CD4-positive, alpha-beta memory T cell (primary cell): ENCODE measurements around the gene AGAP1. TPM values are rescaled to one million over a fixed set of nuclear protein-coding genes. Genes with fewer than 3 reads are reported as not detected.

Source experiments
- CTCF ChIA-PET: fragments of 350-600 bp; sonication (Branson Sonifier 250); formaldehyde crosslinking; loops from one replicate; lab custom pipeline; 2021; ENCODE audit warnings: inconsistent platforms; ENCODE audit not compliant: partially characterized antibody; lab: Charles Lee
- POLR2A ChIA-PET: fragments of 350-600 bp; sonication (Branson Sonifier 250); formaldehyde crosslinking; loops from one replicate; lab custom pipeline; 2021; ENCODE audit not compliant: partially characterized antibody; lab: Charles Lee
- DNase-seq, 5 donors: peaks; one replicate each; pipeline versions ENCODE4 v3.0.0 to v3.0.0-alpha.2; 2020 to 2022; ENCODE audit warnings: mixed read lengths in 1 of 5
- H3K27ac ChIP-seq: one replicate; pipeline ENCODE4 v1.7.0; 2013; ENCODE audit warnings: low read depth, low read length
- H3K27me3 ChIP-seq: 2 replicates; pipeline ENCODE4 v1.7.0; 2013; ENCODE audit warnings: mild to moderate bottlenecking, low read length, moderate library complexity; ENCODE audit not compliant: insufficient read depth
- H3K36me3 ChIP-seq: 2 replicates; pipeline ENCODE4 v1.7.0; 2013; ENCODE audit warnings: mild to moderate bottlenecking, low read length, moderate library complexity; ENCODE audit not compliant: insufficient read depth
- H3K4me1 ChIP-seq: 2 replicates; pipeline ENCODE4 v1.7.0; 2013; ENCODE audit warnings: mild to moderate bottlenecking, low read length, moderate library complexity; ENCODE audit not compliant: insufficient read depth
- H3K4me3 ChIP-seq, 2 donors: one replicate each; pipeline ENCODE4 v1.7.0; 2013; ENCODE audit warnings: low read length in 2 of 2, mild to moderate bottlenecking in 1 of 2
- H3K9me3 ChIP-seq, 2 donors: one replicate each; pipeline ENCODE4 v1.7.0; 2013; ENCODE audit warnings: low read length in 2 of 2, control low read depth in 1 of 2; ENCODE audit not compliant: control insufficient read depth in 1 of 2
- H3K27ac Mint-ChIP-seq, 7 donors: one replicate each; pipeline ENCODE4 v1.8.0; 2020 to 2021; ENCODE audit warnings: mixed read lengths in 7 of 7, mild to moderate bottlenecking in 6 of 7, inconsistent platforms in 3 of 7, moderate library complexity in 3 of 7
- H3K27me3 Mint-ChIP-seq, 2 donors: one replicate each; pipeline ENCODE4 v1.8.0; 2020 to 2021; ENCODE audit warnings: mixed read lengths in 2 of 2
- H3K36me3 Mint-ChIP-seq, 2 donors: one replicate each; pipeline ENCODE4 v1.8.0; 2020 to 2021; ENCODE audit warnings: mixed read lengths in 2 of 2, inconsistent platforms in 1 of 2, mild to moderate bottlenecking in 1 of 2
- H3K4me1 Mint-ChIP-seq, 4 donors: one replicate each; pipeline ENCODE4 v1.8.0; 2020 to 2021; ENCODE audit warnings: mixed read lengths in 4 of 4, mild to moderate bottlenecking in 1 of 4
- H3K4me3 Mint-ChIP-seq, 8 donors: one replicate each; pipeline ENCODE4 v1.8.0; 2020 to 2021; ENCODE audit warnings: mixed read lengths in 8 of 8, mild to moderate bottlenecking in 7 of 8, moderate library complexity in 6 of 8, inconsistent platforms in 3 of 8
- H3K9me3 Mint-ChIP-seq, 8 donors: one replicate each; pipeline ENCODE4 v1.8.0; 2020 to 2021; ENCODE audit warnings: mixed read lengths in 8 of 8, mild to moderate bottlenecking in 5 of 8, inconsistent platforms in 3 of 8, moderate library complexity in 1 of 8
- intact Hi-C: fragments of 100-400 bp; cut with micrococcal nuclease; formaldehyde crosslinking; loops from one replicate; pipeline ENCODE4 v1.15.1; 2023
- polyA plus RNA-seq, 2 donors: library from polyadenylated mRNA; unstranded; fragments of 300-500 nt; fragmentation: Illumina TruSeq; gene quantifications; one replicate each; pipeline ENCODE4 v1.2.3, GENCODE V29; 2021
- total RNA-seq, 2 experiments: library from RNA; stranded (reverse); gene quantifications; one replicate each; pipeline ENCODE4 v1.2.3, GENCODE V29; 2021

Gene AGAP1
- total and polyA plus RNA-seq, 4 experiments from 2014 or later = 0.24 to 2.9 (median 1.9) TPM

DNA sequence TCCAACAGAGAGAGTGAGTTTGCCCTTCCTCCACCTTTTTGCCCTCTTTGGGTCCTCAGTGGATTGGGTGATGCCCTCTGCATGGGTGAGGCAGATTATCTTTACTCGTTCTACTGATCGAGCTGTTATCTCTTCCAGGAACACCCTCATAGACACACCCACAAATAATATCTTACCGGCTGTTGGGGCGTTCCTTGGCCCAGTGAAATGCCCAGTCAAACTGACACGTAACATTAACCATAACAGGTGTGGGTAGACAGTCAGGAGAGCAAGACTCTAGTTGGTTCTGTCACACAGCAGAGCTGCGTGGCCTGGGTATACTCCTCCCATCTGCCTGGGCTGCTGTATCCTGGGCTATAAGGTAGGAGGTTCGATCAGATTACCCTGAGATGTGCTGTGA, 144.1 kb downstream of the AGAP1 start:
- H3K27ac Mint-ChIP-seq = no peak overlapping the region
- no peaks in the 10 kb centered on the region for H3K36me3 Mint-ChIP-seq
- H3K4me1 Mint-ChIP-seq = peaks cover 0 to 6% (median under 1%) of the 10 kb centered on the region in 4 donors
- no peak overlapping the region for H3K4me3 ChIP-seq
- H3K27me3 ChIP-seq = no peaks in the 10 kb centered on the region
- no peaks in the 10 kb centered on the region for H3K9me3 ChIP-seq
- CTCF ChIA-PET = no interaction called here
- H3K4me1 ChIP-seq = no peaks in the 10 kb centered on the region
- peaks cover 0 to 1% (median 0%) of the 10 kb centered on the region in 8 donors for H3K9me3 Mint-ChIP-seq
- no peaks in the 10 kb centered on the region for H3K36me3 ChIP-seq
- no peak overlapping the region for H3K4me3 Mint-ChIP-seq
- POLR2A ChIA-PET = no interaction called here
- DNase-seq = no peak
- intact Hi-C loops = no loop called here
- no peak overlapping the region for H3K27ac ChIP-seq
- peaks cover 9 to 10% of the 10 kb centered on the region in 2 donors for H3K27me3 Mint-ChIP-seq

DNA sequence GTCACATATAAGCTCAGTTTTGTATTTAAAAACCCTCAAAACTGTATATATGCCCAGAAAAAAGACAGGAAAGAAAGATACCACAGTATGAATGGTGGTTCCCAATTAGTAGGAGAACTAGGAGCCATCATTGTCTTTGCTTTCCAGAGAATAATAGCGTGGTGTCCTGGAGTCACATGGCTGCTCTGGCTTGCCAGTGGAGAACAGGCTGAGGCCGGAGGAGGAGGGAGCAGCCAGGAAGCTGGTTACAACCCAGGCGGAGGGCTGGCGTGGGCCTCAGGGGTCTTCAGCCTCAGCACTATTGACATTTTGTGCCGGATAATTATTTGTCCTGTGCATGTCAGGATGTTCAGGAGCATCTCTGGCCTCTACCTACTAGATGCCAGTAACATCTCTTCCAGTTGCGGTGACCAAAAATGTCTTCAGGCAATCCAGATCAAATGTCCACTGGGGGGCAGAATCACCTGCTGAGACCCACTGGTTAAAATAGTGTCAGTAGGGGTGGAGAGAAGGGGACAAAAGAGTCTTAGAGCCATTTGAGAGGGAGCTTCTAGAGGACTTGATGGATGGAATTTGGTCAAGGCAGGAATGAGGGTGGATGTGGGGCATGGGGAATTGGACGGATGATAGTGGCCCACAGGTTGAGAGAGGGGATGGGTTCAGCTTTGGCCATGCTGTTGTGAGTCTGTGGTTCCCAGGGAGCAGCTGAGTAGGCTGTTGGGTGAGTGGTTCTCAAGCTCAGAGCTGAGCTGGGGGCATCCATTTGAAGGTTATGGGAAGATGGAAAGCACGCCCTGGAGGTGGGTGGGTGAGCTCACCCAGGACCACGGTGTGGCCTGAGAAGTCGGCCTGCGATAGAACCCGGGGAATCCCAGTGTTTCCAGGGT, 144.9 kb downstream of the AGAP1 start:
- no peak for DNase-seq
- peaks cover 0 to 6% (median under 1%) of the 10 kb centered on the region in 4 donors for H3K4me1 Mint-ChIP-seq
- ChIA-PET POLR2A (no interaction called here), CTCF (interaction anchor here (1.9 kb wide), 1 partner anchor 108 kb away, joined by 5 read pairs; no protein-coding TSS in a partner anchor)
- H3K9me3 ChIP-seq = no peaks in the 10 kb centered on the region
- intact Hi-C loops = no loop called here
- H3K36me3 Mint-ChIP-seq = no peaks in the 10 kb centered on the region
- H3K4me3 ChIP-seq = no peak overlapping the region
- no peaks in the 10 kb centered on the region for H3K36me3 ChIP-seq
- peaks cover 10% of the 10 kb centered on the region in 2 donors for H3K27me3 Mint-ChIP-seq
- H3K27ac Mint-ChIP-seq = peak overlapping the region in 4 of 7 donors; percentile 3 to 82 (median 48)
- no peaks in the 10 kb centered on the region for H3K27me3 ChIP-seq
- no peak overlapping the region for H3K4me3 Mint-ChIP-seq
- H3K27ac ChIP-seq = no peak overlapping the region
- no peaks in the 10 kb centered on the region for H3K4me1 ChIP-seq
- H3K9me3 Mint-ChIP-seq = peaks cover 0 to 1% (median 0%) of the 10 kb centered on the region in 8 donors

DNA sequence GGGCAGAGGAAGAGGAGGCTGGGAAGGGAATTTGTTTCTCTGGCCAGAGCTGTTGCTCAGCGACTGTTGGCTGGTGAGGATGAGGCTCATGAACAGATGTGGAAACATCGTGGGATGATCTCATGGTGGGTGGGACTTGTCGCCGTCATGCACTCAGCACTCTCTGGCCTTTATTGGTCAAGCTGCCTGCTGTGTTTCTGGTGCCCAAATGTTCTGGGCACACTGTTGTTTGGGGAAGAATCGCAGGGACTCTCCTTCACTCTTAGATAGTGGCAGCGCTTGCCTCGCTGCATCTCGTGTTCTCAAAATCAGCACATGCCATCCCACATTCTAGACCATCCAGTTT, 145.6 kb downstream of the AGAP1 start:
- H3K9me3 ChIP-seq = no peaks in the 10 kb centered on the region
- H3K27ac ChIP-seq = no peak overlapping the region
- H3K27me3 ChIP-seq = no peaks in the 10 kb centered on the region
- Mint-ChIP-seq H3K4me1 (peaks cover 0 to 6% (median under 1%) of the 10 kb centered on the region in 4 donors), H3K9me3 (peaks cover 0 to 1% (median 0%) of the 10 kb centered on the region in 8 donors), H3K36me3 (no peaks in the 10 kb centered on the region), H3K4me3 (no peak overlapping the region), H3K27me3 (peaks cover 10 to 16% of the 10 kb centered on the region in 2 donors), H3K27ac (peak overlapping the region in 5 of 7 donors; percentile 26 to 82 (median 49))
- no peak for DNase-seq
- H3K4me1 ChIP-seq = no peaks in the 10 kb centered on the region
- intact Hi-C loops = no loop called here
- H3K36me3 ChIP-seq = no peaks in the 10 kb centered on the region
- ChIA-PET POLR2A (no interaction called here), CTCF (interaction anchor here (1.9 kb wide), 1 partner anchor 107 kb away, joined by 5 read pairs; no protein-coding TSS in a partner anchor)
- no peak overlapping the region for H3K4me3 ChIP-seq

DNA sequence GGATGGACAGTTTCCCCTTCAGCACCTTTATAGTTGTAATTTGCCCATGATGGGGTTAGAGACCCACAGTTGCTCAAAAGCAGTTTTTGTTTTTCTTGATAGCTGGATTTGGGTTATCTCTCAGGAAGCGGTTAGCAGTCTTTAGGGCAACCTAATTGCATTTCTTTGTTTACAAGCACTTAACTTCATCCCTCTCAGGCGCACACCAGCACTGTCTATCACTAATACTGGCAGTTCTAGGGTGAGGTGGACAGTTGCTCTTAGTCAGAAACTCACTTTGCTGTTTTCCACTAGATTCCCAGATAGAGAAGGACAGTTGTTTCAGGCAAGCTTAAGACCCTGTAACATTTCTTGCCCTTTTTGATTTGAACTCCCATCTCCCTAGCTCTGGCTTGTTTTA, 146.0 kb downstream of the AGAP1 start:
- POLR2A ChIA-PET = no interaction called here
- Histone ChIP-seq H3K9me3 (no peaks in the 10 kb centered on the region), H3K27me3 (no peaks in the 10 kb centered on the region), H3K27ac (no peak overlapping the region), H3K4me1 (no peaks in the 10 kb centered on the region), H3K4me3 (no peak overlapping the region), H3K36me3 (no peaks in the 10 kb centered on the region)
- CTCF ChIA-PET = interaction anchor here (1.9 kb wide), 1 partner anchor 106 kb away, joined by 5 read pairs; no protein-coding TSS in a partner anchor
- Mint-ChIP-seq H3K4me1 (peaks cover 0 to 6% (median under 1%) of the 10 kb centered on the region in 4 donors), H3K36me3 (no peaks in the 10 kb centered on the region), H3K9me3 (peaks cover 0 to 1% (median 0%) of the 10 kb centered on the region in 8 donors), H3K4me3 (no peak overlapping the region), H3K27me3 (peaks cover 10 to 18% of the 10 kb centered on the region in 2 donors), H3K27ac (peak overlapping the region in 4 of 7 donors; percentile 38 to 76 (median 51))
- intact Hi-C loops = no loop called here
- peak in 2 of 5 donors; percentile 4 for DNase-seq

DNA sequence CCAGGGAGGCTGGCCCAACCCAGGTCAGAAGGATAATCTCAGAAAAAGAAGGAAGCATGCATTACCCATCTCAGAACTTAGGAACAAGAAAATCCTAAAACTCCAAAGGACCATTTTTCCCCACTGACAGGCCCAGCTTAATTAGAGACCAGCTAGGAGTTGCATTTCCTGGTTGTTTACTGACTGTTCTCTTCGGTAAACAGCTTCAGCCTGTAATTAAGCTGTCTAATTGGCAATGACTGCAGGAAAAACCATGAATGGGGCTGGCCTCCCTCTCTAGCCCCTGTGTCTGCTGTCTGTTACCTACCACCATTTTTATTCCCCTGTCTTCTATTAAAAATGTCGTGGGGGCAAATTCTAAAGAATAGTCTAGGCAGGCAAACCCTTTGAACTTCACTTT, 146.5 kb downstream of the AGAP1 start:
- H3K27ac Mint-ChIP-seq = peak overlapping the region in 3 of 7 donors; percentile 49 to 76 (median 53)
- H3K36me3 Mint-ChIP-seq = no peaks in the 10 kb centered on the region
- H3K27me3 ChIP-seq = no peaks in the 10 kb centered on the region
- H3K4me3 Mint-ChIP-seq = peak overlapping the region in 1 of 8 donors; percentile 30
- POLR2A ChIA-PET = no interaction called here
- no peaks in the 10 kb centered on the region for H3K9me3 ChIP-seq
- H3K4me3 ChIP-seq = no peak overlapping the region
- intact Hi-C loops = no loop called here
- no peaks in the 10 kb centered on the region for H3K36me3 ChIP-seq
- H3K4me1 Mint-ChIP-seq = peaks cover 0 to 6% (median under 1%) of the 10 kb centered on the region in 4 donors
- no peak overlapping the region for H3K27ac ChIP-seq
- H3K4me1 ChIP-seq = no peaks in the 10 kb centered on the region
- no peak for DNase-seq
- H3K9me3 Mint-ChIP-seq = peaks cover 0 to 1% (median 0%) of the 10 kb centered on the region in 8 donors
- peaks cover 10 to 18% of the 10 kb centered on the region in 2 donors for H3K27me3 Mint-ChIP-seq
- CTCF ChIA-PET = interaction anchor here (1.9 kb wide), 1 partner anchor 106 kb away, joined by 5 read pairs; no protein-coding TSS in a partner anchor

DNA sequence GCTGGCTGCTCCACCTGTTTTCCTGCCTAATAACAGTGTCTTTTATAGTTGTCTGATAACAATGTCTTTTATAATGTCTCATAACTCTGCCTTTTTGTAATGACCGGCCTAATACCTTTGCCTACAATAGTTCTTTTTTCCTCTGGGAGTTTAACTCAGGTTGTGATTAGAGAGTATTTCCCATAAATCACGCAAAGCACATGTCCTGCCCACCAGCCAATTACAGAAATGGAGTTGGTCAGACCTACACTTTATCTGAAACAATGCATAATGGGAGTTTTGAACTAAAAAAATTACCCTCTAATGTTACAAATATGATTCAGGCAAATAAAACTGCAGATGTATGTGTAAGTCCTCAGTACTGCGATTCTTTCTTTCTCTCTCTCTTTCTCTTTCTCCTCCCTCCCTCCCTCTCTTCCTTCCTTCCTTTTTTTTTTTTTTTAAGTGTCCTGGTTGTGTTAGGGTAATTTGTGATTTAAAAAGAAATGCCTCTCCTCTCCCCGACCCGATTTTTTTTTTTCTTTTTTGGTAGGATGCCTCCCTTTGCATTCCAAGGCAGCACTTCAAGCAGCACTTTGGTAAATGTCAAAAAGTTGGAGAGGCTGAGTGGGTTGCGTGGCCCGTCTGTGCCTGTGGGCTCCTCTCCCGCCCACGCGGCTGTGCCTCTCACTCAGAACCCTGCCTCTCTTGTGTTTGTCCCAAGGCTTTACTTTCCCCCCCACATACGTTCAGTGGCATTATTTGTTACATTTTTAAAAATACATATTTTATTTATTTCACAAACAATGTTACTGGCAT, 147.3 kb downstream of the AGAP1 start:
- CTCF ChIA-PET = no interaction called here
- peaks cover 10 to 18% of the 10 kb centered on the region in 2 donors for H3K27me3 Mint-ChIP-seq
- no peak overlapping the region for H3K27ac ChIP-seq

More for the DNA sequence above, 147.3 kb downstream of the AGAP1 start:
- no peak for DNase-seq
- Histone ChIP-seq H3K9me3 (no peaks in the 10 kb centered on the region), H3K4me1 (no peaks in the 10 kb centered on the region), H3K36me3 (no peaks in the 10 kb centered on the region), H3K27me3 (no peaks in the 10 kb centered on the region), H3K4me3 (no peak overlapping the region)
- H3K9me3 Mint-ChIP-seq = peaks cover 0 to 1% (median 0%) of the 10 kb centered on the region in 8 donors
- intact Hi-C loops = no loop called here
- POLR2A ChIA-PET = no interaction called here
- peaks cover 0 to 6% (median under 1%) of the 10 kb centered on the region in 4 donors for H3K4me1 Mint-ChIP-seq
- H3K36me3 Mint-ChIP-seq = no peaks in the 10 kb centered on the region
- peak overlapping the region in 2 of 8 donors; percentile 16 to 51 for H3K4me3 Mint-ChIP-seq
- peak overlapping the region in 2 of 7 donors; percentile 10 to 26 for H3K27ac Mint-ChIP-seq
